NCI-H128 (cell line): Measurements from ENCODE around the gene HES3.
A peak's percentile ranks its signal among the peaks of the same experiment; 100 is the strongest.

Source experiments
- DNase-seq: peaks from one replicate; lab custom pipeline; 2025; ENCODE audit not compliant: unreplicated experiment; lab: John Stamatoyannopoulos, UW

Gene HES3

DNA sequence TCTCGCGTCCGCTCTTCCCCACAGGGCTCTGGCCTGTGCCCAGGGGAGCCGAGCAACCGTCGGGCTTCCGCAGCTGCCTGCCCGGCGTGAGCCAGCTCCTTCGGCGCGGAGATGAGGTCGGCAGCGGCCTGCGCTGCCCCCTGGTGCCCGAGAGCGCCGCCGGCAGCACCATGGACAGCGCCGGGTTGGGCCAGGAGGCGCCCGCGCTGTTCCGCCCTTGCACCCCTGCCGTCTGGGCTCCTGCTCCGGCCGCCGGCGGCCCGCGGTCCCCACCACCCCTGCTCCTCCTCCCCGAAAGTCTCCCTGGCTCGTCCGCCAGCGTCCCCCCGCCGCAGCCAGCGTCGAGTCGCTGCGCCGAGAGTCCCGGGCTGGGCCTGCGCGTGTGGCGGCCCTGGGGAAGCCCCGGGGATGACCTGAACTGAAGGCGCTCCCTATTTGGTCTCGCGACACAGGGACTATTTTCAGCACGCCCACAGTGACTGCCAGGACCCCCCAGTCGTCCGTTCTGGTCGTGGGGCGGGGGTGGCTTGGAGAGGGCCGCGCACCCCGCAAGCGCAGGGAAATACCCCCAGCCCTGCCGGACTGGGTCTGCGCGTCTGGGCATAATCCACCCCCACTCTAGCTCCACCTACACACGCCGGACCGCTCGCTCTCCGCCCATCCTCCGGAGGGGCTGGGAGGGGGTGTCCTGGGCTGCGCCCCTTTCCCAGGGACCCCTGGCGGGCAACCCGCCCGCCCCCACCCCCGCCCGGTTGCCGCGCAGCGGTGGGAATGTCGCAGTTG, 1.3 kb downstream of the HES3 start:
- peak; percentile 70 for DNase-seq

GRCh38 chr1:6245869-6246496, 2.0 kb downstream of the HES3 start:
- DNase-seq: peak; percentile 75

DNA sequence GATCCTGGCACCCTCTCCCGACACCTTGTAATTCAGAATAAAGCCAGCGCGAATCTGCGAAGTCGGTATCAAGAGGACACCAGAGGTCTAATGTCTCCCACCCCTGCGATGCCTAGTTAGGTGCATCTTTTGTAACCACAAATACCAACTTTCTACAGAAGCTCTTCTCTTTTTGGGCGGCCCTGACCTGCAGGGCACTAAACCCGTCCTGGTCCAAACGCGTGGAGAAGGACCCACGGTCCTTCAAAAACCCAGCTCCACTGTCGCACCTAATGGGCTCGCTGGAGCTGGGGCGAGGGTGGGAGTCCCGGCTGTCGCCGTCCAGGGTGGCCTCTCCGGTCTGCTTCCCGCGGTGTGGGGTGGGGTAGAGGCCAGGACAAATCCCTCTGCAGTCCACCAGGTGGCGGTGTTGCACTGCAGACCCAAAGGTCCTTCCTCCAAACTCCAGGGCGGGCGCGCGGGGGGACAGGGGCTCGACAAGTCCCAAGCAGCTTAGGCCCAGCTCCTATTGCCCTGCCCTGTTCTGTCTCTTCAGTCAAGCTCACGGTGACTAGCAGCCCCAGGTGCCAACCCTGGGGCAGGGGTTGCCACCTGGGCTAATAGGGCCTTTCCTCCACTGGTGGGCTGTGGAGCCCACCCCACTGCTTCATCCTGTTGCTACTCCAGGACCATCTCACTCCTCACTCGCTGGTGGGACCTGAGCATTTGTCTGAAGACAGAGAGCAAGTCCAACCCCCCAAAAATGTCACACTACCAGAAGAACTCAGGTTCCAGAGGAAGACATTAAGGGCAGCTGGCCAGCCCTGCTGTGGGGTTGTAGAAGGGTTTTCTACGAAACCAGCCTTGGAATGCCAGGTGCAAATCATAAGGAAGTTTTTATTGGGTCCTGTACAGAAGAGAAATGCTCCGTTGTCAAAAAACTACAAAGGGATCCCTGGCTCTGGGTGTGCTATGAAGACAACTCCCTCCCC, 2.8 kb downstream of the HES3 start:
- DNase-seq: peak; percentile 79

DNA sequence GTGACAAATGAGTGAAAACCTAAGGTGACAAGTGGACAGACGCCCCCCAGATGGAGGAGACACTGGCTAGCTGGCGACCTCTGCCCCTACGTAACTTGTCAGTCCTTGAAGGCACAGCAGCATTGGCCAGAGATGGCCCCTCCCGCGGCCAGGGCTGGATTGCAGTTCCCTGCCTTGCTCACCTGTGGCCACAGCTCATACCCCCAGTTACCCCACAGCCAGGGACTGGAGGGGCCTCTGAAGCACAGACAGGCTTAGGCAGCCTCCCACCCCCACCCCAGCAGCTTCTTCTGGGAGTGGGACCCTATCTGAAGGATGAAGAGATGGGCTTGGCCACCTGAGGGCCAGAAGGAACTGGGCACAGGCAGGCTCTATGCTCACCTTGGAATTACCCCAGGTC, 3.7 kb downstream of the HES3 start:
- no peak for DNase-seq

DNA sequence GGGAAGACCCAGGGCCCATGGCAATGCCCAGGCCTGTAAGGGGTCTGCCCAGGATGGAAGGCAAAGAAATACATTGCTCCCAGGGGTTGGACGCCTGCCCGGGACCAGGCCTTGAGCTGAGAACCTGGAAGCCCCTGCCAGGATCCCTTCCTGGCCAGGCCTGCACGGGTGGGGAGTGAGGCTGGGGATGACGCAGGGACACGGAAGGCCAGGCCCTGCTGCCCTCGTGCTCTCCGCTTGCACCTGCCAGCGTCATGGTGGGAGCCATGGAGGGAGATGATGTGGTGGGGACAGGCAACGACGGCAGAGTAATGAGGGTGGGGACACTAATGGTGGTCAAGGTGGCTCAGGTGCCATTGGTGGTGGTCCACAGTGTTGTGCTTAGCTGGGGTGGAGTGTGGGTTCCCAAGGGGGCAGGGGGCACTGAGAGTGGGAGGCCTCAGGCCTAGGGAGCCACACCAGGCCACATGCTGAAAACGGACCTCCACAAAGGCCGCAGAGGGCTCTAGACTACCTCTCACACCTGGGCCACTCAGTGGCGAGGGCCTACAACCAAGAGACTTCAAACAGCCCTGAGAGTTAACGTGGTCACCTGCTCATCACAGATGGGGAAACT, 4.3 kb downstream of the HES3 start:
- DNase-seq: no peak

DNA sequence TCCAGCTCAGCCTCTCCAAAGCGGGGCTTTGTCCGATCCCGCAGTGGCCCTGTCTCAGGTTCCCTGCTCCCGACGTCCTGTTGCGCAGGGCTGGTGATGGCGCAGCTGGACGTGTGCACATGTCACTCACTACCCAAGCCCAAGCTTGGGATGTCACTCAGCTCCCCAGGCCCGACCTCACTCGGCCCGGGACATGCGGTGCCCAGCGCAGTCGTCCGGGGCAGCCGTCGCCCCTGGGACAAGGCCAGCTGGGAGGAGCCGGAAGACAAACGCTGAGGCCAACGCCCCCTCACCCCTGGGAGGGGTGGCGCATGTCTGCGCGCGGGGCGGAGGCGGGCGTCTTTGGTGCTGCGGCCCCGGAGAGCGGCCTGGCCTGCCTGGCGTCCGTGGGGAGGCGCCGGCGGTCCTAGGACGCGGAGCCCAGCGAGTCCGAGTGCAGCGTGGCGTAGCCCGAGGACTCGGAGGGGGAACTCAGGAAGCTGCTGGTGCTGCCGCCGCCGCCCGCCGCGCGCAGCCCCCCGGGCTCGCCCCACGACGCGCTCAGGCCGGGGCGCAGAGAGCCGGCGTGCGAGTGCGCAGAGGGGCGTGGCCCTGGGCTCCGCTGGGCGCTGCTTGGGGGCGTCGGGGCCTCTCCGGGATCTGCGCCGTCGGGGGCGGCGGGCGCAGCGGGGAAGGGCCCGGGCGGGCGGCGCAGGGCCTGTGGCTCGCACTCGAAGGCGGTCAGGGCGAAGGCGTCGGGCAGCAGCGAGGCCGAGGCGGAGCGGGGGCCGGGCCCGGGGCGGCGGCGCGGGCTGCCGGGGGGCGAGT, 5.2 kb downstream of the HES3 start:
- no peak for DNase-seq

GRCh38 chr1:6249739-6250689, 6.0 kb downstream of the HES3 start:
- no peak for DNase-seq

DNA sequence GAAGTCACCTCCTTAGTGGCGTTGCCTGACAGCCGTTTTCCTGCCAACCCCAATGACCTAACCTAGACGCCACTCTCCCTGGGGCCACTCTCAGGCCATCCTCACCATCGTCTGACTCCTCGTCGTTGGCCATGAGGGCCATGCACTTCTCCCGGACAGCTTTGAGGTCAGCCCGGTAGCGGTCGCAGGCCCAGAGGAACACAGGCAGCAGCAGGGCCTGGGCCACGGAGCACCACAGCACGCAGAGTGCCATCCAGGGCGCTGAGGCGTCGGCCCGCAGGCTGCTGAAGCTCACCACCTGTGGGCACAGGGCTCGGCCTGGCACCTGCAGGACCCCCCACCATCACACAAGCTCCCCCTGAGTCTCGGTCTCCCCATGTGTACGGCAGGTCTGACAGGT, 7.3 kb downstream of the HES3 start:
- DNase-seq: no peak

DNA sequence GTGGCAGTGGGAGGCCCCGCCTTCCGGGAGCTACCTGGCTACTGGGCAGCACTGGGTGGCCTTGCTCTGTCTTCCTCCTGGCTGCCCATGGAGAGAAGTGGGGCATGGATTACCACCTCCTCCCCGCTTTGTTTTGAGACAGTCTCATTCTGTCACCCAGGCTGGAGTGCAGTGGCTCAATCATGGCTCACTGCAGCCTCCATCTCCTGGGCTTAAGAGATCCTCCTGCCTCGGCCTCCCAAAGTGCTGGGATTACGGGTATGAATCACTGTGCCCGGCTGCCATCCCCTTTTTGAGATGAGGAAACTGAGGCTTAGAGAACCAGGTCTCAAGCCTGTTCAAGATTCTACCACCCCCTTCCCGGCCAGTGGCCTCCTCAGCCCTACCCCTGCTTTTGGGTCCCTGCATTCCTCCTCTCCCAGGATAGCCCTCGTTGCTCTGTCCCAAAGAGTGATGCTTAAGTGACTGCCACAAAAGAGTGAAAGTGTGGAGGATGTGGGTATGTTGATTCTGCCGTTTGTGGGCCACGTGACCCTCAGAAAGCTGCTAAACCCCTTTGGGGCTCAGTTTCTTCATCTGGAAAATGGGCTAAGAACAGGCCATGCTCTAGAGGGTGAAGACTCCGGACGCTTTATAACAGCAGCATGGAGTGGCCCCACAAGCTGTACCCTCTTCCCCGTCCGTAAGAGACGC, 7.8 kb downstream of the HES3 start:
- DNase-seq: no peak

DNA sequence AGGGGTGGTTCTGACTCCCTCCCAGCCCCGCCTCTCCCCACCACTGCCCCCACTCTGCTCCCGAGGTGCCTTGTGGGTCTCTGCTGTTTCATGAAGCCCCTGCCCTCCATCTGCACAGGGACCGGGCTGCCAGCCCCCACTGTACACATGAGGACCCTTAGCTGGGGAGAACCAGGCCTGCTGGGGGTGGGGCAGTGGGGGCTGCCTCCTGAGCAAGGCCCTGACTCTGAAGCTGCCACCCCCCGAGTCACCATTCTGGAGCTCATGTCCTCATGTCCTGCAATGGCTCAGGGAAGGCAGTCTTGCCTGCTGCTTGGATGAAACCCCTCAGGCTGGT, 8.4 kb downstream of the HES3 start:
- DNase-seq: no peak

- no peak for DNase-seq
Observed at GRCh38 chr1:6253380-6253779, 9.4 kb downstream of the HES3 start.

GRCh38 chr1:6254691-6255090, 10.7 kb downstream of the HES3 start:
- DNase-seq: no peak

GRCh38 chr1:6256645-6257044, 12.7 kb downstream of the HES3 start:
- no peak for DNase-seq

- no peak for DNase-seq
Observed at GRCh38 chr1:6257541-6258069, 13.6 kb downstream of the HES3 start.

GRCh38 chr1:6258675-6259074, 14.7 kb downstream of the HES3 start:
- DNase-seq: no peak

- no peak for DNase-seq
Observed at GRCh38 chr1:6259491-6260362, 15.7 kb downstream of the HES3 start.

DNA sequence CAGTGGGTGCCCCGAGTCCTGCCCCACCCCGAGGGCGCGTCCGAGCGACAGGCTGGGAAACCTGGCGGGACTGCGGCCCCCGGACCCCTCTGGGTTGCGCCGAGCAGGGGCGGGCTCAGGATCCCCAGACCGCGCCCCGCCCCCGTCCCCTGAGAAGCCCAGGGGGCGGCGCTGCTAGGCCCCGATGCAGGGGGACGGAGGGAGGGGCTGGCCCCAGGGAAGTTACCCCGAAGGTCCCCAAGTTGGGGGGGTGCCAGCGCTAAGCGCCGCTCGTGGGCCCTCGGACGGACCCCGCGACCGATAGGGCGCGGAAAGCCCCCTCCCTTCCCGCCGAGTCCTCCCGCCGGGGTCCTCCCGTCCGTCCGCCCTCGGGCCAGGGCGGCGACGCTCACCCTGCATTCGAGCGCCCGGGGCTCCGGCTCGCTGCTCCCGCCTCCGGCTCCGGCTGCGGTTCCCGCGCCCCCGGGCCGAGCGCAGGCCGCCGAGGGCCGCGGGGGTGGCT, 16.5 kb downstream of the HES3 start:
- DNase-seq: no peak
